SK-N-SH (cell line): Measurements from ENCODE around the gene SNX8. TPM values are rescaled to one million over a fixed set of nuclear protein-coding genes. Genes with fewer than 3 reads are reported as not detected.

Experiments used
- CTCF ChIA-PET: fragments of 300-600, 350-600 bp; formaldehyde crosslinking; extraction: SDS; loops from one replicate; lab custom pipeline; 2021; lab: Yijun Ruan, JAX
- POLR2A ChIA-PET: fragments of 350-600 bp; sonication (Branson Sonifier 250); formaldehyde crosslinking; extraction: SDS; loops from one replicate; lab custom pipeline; 2020; ENCODE audit warnings: antibody characterized with exemption, inconsistent platforms; lab: Yijun Ruan, JAX
- DNase-seq: peaks from one replicate; pipeline ENCODE4 v3.0.0; 2012
- H2AFZ ChIP-seq: fragments of 200-600 bp; sonication (generic); 2 replicates; pipeline ENCODE4 v1.8.1; 2016; ENCODE audit warnings: antibody characterized with exemption, mild to moderate bottlenecking, low read depth
- H3F3A ChIP-seq: fragments of 200-600 bp; sonication (generic); replicated peaks from 2 replicates; pipeline ENCODE3; 2016; ENCODE audit warnings: antibody characterized with exemption, mild to moderate bottlenecking; ENCODE audit not compliant: insufficient read depth
- H3K27ac ChIP-seq, 2 experiments: fragments of 200-500 bp in 1 of 2; fragments of 200-600 bp in 1 of 2; sonication (Bioruptor generic) in 1 of 2; sonication (generic), shearing (Covaris generic) in 1 of 2; 2 replicates each; pipeline versions ENCODE4 v1.5.1 to v1.6.1; 2014 to 2016; ENCODE audit warnings: low read depth in 2 of 2, inconsistent platforms in 1 of 2, low read length in 1 of 2, mild to moderate bottlenecking in 1 of 2, mixed read lengths in 1 of 2
- H3K27me3 ChIP-seq: fragments of 200-600 bp; sonication (generic), shearing (Covaris generic); 2 replicates; pipeline ENCODE4 v1.6.1; 2016; ENCODE audit warnings: mixed run types; ENCODE audit not compliant: insufficient read depth
- H3K36me3 ChIP-seq, 2 experiments: fragments of 200-500 bp in 1 of 2; fragments of 200-600 bp in 1 of 2; sonication (Bioruptor generic) in 1 of 2; sonication (generic) in 1 of 2; replicated peaks in 1 of 2; 2 replicates each; pipeline versions ENCODE3 to v1.5.1; 2014 to 2016; ENCODE audit warnings: low read length in 1 of 2, mild to moderate bottlenecking in 1 of 2; ENCODE audit not compliant: insufficient read depth in 2 of 2, control insufficient read depth in 1 of 2
- H3K4me1 ChIP-seq, 2 experiments: fragments of 200-500 bp in 1 of 2; fragments of 200-600 bp in 1 of 2; sonication (Bioruptor generic) in 1 of 2; sonication (generic), shearing (Covaris generic) in 1 of 2; 2 replicates each; pipeline versions ENCODE4 v1.5.1 to v1.6.1; 2014 to 2016; ENCODE audit warnings: low read depth in 1 of 2, low read length in 1 of 2, mixed run types in 1 of 2; ENCODE audit not compliant: insufficient read depth in 2 of 2, control insufficient read depth in 1 of 2
- H3K4me2 ChIP-seq: fragments of 200-600 bp; sonication (generic), shearing (Covaris generic); 2 replicates; pipeline ENCODE4 v1.6.1; 2017; ENCODE audit warnings: mixed run types
- H3K4me3 ChIP-seq, 2 experiments: fragments of 200-500 bp in 1 of 2; fragments of 200-600 bp in 1 of 2; sonication (Bioruptor generic) in 1 of 2; sonication (generic), shearing (Covaris generic) in 1 of 2; 2 replicates each; pipeline versions ENCODE4 v1.5.1 to v1.8.1; 2014 to 2016; ENCODE audit warnings: low read depth in 2 of 2, inconsistent platforms in 1 of 2, low read length in 1 of 2, mild to moderate bottlenecking in 1 of 2, mixed read lengths in 1 of 2, moderate library complexity in 1 of 2
- H3K79me2 ChIP-seq: fragments of 200-600 bp; sonication (generic); 2 replicates; pipeline ENCODE4 v1.8.1; 2017; ENCODE audit warnings: mild to moderate bottlenecking; ENCODE audit not compliant: insufficient read depth
- H3K9ac ChIP-seq: fragments of 200-600 bp; sonication (generic); 2 replicates; pipeline ENCODE4 v1.6.1; 2017; ENCODE audit warnings: mixed run types
- H3K9me2 ChIP-seq: fragments of 200-600 bp; sonication (generic); 2 replicates; pipeline ENCODE4 v1.6.1; 2017; ENCODE audit warnings: mixed run types
- H3K9me3 ChIP-seq: fragments of 200-600 bp; sonication (generic); 2 replicates; pipeline ENCODE4 v1.6.1; 2017; ENCODE audit warnings: mixed run types, mild to moderate bottlenecking, moderate library complexity
- H4K20me1 ChIP-seq: fragments of 200-600 bp; sonication (generic); 2 replicates; pipeline ENCODE4 v1.6.1; 2017; ENCODE audit warnings: mild to moderate bottlenecking, mixed run types; ENCODE audit not compliant: insufficient read depth
- ELF1 ChIP-seq: IDR thresholded peaks from 2 replicates; pipeline ENCODE4 v1.4.0; 2012
- FOSL2 ChIP-seq: IDR thresholded peaks from 2 replicates; pipeline ENCODE4 v1.4.0; 2012; ENCODE audit warnings: low read depth, mild to moderate bottlenecking, moderate library complexity, borderline replicate concordance
- FOXM1 ChIP-seq: IDR thresholded peaks from 2 replicates; pipeline ENCODE4 v1.4.0; 2012; ENCODE audit warnings: low read depth, mild to moderate bottlenecking
- GABPA ChIP-seq: IDR thresholded peaks from 2 replicates; pipeline ENCODE4 v1.4.0; 2012; ENCODE audit warnings: low read depth, mild to moderate bottlenecking
- GATA2 ChIP-seq: sonication (generic); formaldehyde crosslinking; IDR thresholded peaks from 2 replicates; pipeline ENCODE4 v1.5.0; 2020; ENCODE audit warnings: mild to moderate bottlenecking, missing genetic modification reagents
- JUND ChIP-seq: IDR thresholded peaks from 2 replicates; pipeline ENCODE4 v1.4.0; 2012
- MEF2A ChIP-seq: IDR thresholded peaks from 2 replicates; pipeline ENCODE4 v1.4.0; 2012; ENCODE audit warnings: low read depth, borderline replicate concordance
- POLR2AphosphoS5 ChIP-seq: IDR thresholded peaks from 2 replicates; pipeline ENCODE4 v1.6.1; 2012; ENCODE audit warnings: low read depth, low read length
- RAD21 ChIP-seq: IDR thresholded peaks from 2 replicates; pipeline ENCODE4 v1.6.1; 2012; ENCODE audit warnings: mild to moderate bottlenecking, low read length
- RFX5 ChIP-seq: IDR thresholded peaks from 2 replicates; pipeline ENCODE4 v1.6.1; 2012; ENCODE audit warnings: mild to moderate bottlenecking, improper control_type of control experiment, low read length
- RXRA ChIP-seq: IDR thresholded peaks from 2 replicates; pipeline ENCODE4 v1.4.0; 2012; ENCODE audit warnings: low read depth, mild to moderate bottlenecking, borderline replicate concordance
- YY1 ChIP-seq: IDR thresholded peaks from 2 replicates; pipeline ENCODE4 v1.4.0; 2012; ENCODE audit warnings: low read depth, mild to moderate bottlenecking
- WGBS: methylation state at CpG from one replicate; pipeline ENCODE4 v1.1.6; 2017; ENCODE audit warnings: low lambda C conversion rate; 5-methylcytosine and 5-hydroxymethylcytosine counted together
- polyA plus RNA-seq, 3 experiments: library from polyadenylated mRNA; depleted of rRNA; stranded (reverse); fragments of >200 nt; gene quantifications; 2 replicates each; pipeline ENCODE4 v1.2.3, GENCODE V29; 2012
- TF ChIP-seq, protein P1 (sequence below): fragments of 200-600 bp; sonication (generic); IDR thresholded peaks from 2 replicates; pipeline ENCODE4 v1.6.1; 2017; ENCODE audit warnings: antibody characterized with exemption, mild to moderate bottlenecking, moderate library complexity
- TF ChIP-seq, protein P2 (sequence below): fragments of 150-350 bp; IDR thresholded peaks from 2 replicates; pipeline ENCODE4 v1.6.1; 2017; ENCODE audit warnings: antibody characterized with exemption, low read length, low read depth, borderline replicate concordance
- TF ChIP-seq, protein P3 (sequence below): IDR thresholded peaks from 2 replicates; pipeline ENCODE4 v1.4.0; 2012; ENCODE audit warnings: low read depth, borderline replicate concordance

The SNX8 gene
- polyA plus RNA-seq, 1 of the 3 experiments (the other 2 are of a cell fraction) = 20.6 TPM

DNA sequence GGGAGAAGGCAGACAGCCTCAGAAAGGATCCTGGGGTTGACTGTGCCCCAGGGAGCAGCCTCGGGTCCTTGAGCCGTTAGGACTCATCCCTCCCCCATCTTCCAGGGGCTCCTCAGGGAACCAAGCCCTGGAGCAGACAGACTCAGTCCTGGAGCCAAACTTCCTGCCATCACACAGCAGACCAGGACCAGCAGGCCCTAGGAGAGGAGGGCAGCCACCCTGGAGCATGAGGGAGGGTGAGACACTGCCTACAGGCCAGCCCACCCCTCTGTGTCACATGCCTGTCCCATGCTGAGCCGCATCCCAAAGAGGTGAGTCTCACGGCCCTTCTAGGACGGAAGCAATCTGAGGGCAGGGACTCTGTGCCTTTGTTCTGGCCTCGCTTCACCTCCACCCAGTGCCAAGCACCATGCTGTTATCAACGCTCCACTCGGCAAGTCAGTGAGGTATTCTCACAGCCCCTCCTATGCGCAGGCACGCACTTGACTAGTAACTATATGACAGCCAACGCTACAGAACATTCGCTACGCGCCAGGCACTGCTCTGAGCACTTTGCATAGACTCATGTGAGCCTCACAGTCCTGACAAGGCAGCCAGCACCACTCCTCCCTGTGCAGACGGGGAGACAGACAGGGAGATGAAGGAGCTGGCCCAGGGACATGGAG is 100.6 kb downstream of the SNX8 start:
- Histone ChIP-seq H3K4me2 (no peak overlapping the region), H3K36me3 (peaks cover 54 to 65% of the 10 kb centered on the region in 2 experiments), H3F3A (no peaks in the 10 kb centered on the region), H3K9me2 (no peaks in the 10 kb centered on the region), H3K4me1 (peaks cover 0 to 8% of the 10 kb centered on the region in 2 experiments; a peak in 1 of 4 replicates), H3K9me3 (no peaks in the 10 kb centered on the region), H4K20me1 (0 out of 2 replicates have a peak, but pooled peaks cover 5% of the 10 kb centered on the region), H3K27ac (no peak overlapping the region), H3K9ac (no peak overlapping the region), H2AFZ (no peak overlapping the region), H3K4me3 (no peak overlapping the region), H3K27me3 (no peaks in the 10 kb centered on the region), H3K79me2 (no peaks in the 10 kb centered on the region)
- CTCF ChIA-PET = interaction anchor here (0.7 to 1.2 kb wide), 3 partner anchors 11 to 635 kb away, joined by 3 to 4 read pairs (median 4); no protein-coding TSS in a partner anchor
- TF ChIP-seq JUND (no peak), POLR2AphosphoS5 (no peak), FOXM1 (no peak), GABPA (no peak), FOSL2 (no peak), RXRA (no peak), GATA2 (CRISPR knock-in tag) (no peak), RAD21 (no peak), MEF2A (no peak), YY1 (no peak), ELF1 (no peak), RFX5 (no peak)
- TF ChIP-seq, protein P1, sequence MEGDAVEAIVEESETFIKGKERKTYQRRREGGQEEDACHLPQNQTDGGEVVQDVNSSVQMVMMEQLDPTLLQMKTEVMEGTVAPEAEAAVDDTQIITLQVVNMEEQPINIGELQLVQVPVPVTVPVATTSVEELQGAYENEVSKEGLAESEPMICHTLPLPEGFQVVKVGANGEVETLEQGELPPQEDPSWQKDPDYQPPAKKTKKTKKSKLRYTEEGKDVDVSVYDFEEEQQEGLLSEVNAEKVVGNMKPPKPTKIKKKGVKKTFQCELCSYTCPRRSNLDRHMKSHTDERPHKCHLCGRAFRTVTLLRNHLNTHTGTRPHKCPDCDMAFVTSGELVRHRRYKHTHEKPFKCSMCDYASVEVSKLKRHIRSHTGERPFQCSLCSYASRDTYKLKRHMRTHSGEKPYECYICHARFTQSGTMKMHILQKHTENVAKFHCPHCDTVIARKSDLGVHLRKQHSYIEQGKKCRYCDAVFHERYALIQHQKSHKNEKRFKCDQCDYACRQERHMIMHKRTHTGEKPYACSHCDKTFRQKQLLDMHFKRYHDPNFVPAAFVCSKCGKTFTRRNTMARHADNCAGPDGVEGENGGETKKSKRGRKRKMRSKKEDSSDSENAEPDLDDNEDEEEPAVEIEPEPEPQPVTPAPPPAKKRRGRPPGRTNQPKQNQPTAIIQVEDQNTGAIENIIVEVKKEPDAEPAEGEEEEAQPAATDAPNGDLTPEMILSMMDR = no peak
- TF ChIP-seq, protein P2, sequence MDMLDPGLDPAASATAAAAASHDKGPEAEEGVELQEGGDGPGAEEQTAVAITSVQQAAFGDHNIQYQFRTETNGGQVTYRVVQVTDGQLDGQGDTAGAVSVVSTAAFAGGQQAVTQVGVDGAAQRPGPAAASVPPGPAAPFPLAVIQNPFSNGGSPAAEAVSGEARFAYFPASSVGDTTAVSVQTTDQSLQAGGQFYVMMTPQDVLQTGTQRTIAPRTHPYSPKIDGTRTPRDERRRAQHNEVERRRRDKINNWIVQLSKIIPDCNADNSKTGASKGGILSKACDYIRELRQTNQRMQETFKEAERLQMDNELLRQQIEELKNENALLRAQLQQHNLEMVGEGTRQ = no peak
- TF ChIP-seq, protein P3, sequence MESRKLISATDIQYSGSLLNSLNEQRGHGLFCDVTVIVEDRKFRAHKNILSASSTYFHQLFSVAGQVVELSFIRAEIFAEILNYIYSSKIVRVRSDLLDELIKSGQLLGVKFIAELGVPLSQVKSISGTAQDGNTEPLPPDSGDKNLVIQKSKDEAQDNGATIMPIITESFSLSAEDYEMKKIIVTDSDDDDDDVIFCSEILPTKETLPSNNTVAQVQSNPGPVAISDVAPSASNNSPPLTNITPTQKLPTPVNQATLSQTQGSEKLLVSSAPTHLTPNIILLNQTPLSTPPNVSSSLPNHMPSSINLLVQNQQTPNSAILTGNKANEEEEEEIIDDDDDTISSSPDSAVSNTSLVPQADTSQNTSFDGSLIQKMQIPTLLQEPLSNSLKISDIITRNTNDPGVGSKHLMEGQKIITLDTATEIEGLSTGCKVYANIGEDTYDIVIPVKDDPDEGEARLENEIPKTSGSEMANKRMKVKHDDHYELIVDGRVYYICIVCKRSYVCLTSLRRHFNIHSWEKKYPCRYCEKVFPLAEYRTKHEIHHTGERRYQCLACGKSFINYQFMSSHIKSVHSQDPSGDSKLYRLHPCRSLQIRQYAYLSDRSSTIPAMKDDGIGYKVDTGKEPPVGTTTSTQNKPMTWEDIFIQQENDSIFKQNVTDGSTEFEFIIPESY = no peak
- no peak for DNase-seq
- POLR2A ChIA-PET = no interaction called here
- 97% methylated on average over 14 of the region's 15 CpGs for WGBS
